NCI-H128 (cell line): ENCODE results near the gene CA6.
"Not testable (repeated sequence)": the region's sequence is repeated elsewhere in the genome, so short reads cannot be mapped to it uniquely, and the experiment has no call there.

ENCODE experiments used
- DNase-seq: peaks from one replicate; lab custom pipeline; 2025; ENCODE audit not compliant: unreplicated experiment; lab: John Stamatoyannopoulos, UW

Gene CA6

GRCh38 chr1:9004031-9004699 lies 58.5 kb downstream of the CA6 start:
- DNase-seq = no peak

GRCh38 chr1:9004700-9005394 lies 59.2 kb downstream of the CA6 start:
- DNase-seq = peak; percentile 55

- no peak for DNase-seq
Observed at GRCh38 chr1:9005395-9005708, 59.7 kb downstream of the CA6 start.

GRCh38 chr1:9006956-9007615 lies 61.4 kb downstream of the CA6 start:
- DNase-seq = no peak

- DNase-seq = no peak
Observed at GRCh38 chr1:9008236-9008635, 62.6 kb downstream of the CA6 start.

GRCh38 chr1:9009438-9010370 lies 64.0 kb downstream of the CA6 start:
- no peak for DNase-seq

GRCh38 chr1:9010781-9011323 lies 65.2 kb downstream of the CA6 start:
- no peak for DNase-seq

- no peak for DNase-seq
Observed at GRCh38 chr1:9013819-9014218, 68.2 kb downstream of the CA6 start.

GRCh38 chr1:9014475-9015375 lies 69.1 kb downstream of the CA6 start:
- no peak for DNase-seq

- no peak for DNase-seq
Observed at GRCh38 chr1:9016455-9016854, 70.8 kb downstream of the CA6 start.

GRCh38 chr1:9018333-9018732 lies 72.7 kb downstream of the CA6 start:
- DNase-seq = no peak

GRCh38 chr1:9019896-9020295 lies 74.2 kb downstream of the CA6 start:
- DNase-seq = no peak

GRCh38 chr1:9020305-9020704 lies 74.6 kb downstream of the CA6 start:
- no peak for DNase-seq

- DNase-seq = not testable (repeated sequence)
Observed at GRCh38 chr1:9022026-9022738, 76.5 kb downstream of the CA6 start.

- no peak for DNase-seq
Observed at GRCh38 chr1:9022773-9023172, 77.1 kb downstream of the CA6 start.
